Fibroblast of skin of left biceps (primary cell): Measurements from ENCODE around the gene FLII.
"Not testable (repeated sequence)": the region's sequence is repeated elsewhere in the genome, so short reads cannot be mapped to it uniquely, and the experiment has no call there.

Source experiments
- DNase-seq, 2 experiments: peaks; one replicate each; pipeline ENCODE4 v3.0.0-alpha.2; 2013; ENCODE audit warnings: low read depth in 2 of 2

Gene FLII

DNA sequence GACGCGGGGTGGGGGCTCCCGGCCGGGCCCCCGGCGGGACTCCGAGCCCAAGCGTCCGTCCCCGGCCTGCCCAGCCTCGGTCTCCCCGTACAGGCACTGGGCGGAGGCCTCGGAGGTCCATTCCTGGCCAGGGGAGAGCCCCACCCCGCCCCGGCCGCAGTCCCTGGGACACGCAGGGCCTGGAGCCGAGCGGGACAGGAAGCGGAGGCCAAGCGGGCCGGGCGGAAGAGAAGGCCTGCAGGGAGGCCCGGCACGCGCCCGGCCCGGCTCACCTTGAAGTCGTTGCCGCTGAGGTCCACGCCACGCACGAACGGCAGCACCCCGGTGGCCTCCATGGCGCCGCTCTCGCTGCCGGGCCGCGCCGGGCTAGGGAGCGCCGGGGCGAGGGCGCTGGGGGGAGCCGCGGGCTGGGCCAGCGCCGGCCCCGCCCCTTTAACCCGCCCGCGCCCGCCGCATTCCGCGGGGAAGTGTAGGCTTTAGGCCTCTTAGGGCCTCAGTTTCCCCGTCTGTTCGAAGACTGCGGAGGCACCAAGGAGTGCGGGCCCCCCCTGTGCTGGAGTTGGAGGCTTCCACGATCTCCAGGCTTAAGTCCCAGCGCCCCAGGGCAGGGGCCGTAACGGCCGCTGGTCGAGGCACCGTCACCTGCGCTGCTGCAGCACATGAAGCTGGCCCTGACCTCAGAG is at the start of gene FLII:
Gene FLII (minus strand): TSS at position 383 of the 683 bp plus-strand sequence. CDS start 48 bp downstream, at position 335.
- DNase-seq: no peak

DNA sequence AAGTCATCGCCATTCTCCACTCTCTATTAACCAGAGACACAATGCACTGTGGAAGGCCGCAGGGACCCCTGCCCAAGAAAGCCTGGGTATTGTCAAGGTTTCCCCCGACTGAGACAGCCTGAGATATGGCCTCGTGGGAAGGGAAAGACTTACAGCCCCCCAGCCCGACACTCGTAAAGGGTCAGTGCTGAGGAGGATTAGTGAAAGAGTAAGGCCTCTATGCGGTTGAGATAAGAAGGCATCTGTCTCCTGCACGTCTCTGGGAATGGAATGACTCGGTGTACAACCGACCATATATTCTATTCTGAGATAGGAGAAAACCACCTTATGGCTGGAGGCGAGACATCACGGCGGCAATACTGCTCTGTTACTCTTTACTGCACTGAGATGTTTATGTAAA is 44.7 kb upstream of the FLII start:
- not testable (repeated sequence) for DNase-seq

- DNase-seq: no peak
Observed at GRCh38 chr17:18300725-18301480, 42.4 kb upstream of the FLII start.

GRCh38 chr17:18298061-18298460 is 39.5 kb upstream of the FLII start:
- not testable (repeated sequence) for DNase-seq

DNA sequence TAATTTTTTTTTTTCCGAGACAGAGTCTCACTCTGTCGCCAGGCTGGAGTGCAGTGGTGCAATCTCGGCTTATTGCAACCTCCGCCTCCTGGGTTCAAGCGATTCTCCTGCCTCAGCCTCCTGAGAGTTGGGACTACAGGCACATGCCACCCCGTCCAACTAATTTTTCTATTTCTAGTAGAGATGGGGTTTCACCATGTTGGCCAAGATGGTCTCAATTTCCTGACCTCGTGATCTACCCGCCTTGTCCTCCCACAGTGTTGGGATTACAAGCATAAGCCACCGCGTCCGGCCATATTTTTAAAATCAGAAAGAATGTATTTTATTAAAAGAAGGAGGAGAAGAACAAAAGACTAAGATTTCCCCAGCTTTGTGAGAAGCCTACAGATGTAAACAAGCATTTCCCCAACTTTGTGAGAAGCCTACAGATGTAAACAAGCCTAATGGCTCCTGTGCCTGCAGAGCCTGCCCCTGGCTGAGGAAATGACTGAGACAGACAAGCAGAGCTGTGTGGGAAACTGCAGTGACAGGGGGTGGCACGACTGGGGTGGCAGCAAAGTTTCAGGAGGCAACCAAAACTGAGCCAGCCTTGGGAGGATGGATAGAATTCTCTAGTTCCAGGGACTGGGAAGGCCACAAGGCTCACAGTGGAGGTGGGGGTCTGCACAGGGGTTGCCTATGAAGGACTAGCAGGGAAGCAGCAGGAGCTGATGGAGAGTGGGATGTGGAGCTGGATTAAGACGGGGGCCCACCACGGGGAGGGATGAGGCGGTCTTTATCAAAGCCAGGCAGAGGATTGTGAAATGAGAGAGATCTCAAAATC is 33.4 kb upstream of the FLII start:
- no peak for DNase-seq

GRCh38 chr17:18285296-18285695 is 26.8 kb upstream of the FLII start:
- no peak for DNase-seq

- DNase-seq: no peak
Observed at GRCh38 chr17:18281788-18282187, 23.2 kb upstream of the FLII start.

DNA sequence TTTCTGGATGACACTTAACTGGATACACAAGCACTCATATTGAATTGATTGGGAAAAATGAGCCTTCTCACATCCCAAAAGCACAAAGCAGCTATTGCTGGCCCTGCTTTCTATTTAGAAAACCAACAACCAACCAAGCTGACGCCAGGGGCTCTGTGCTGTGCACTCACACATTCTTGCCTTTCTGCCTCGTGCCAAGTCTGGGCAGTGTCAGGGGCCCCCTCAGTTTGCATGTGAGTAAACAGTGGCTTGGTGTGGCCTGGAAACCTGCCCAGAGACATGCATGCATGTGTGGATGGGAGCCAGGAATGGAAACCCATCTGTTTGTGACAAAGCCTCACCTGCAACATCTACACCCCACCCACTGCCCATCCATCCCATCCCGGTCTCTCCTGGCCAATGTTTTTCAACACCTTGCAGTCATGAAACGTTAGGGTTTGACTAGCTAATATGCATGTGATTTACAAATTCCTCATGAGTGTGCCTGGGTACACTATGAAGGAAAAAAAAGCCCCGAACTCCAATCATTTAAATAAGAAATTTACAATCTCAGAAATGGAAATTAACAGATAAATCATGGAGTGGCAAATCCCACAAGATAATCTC is 22.3 kb upstream of the FLII start:
- no peak for DNase-seq

- no peak for DNase-seq
Observed at GRCh38 chr17:18280249-18280648, 21.7 kb upstream of the FLII start.

DNA sequence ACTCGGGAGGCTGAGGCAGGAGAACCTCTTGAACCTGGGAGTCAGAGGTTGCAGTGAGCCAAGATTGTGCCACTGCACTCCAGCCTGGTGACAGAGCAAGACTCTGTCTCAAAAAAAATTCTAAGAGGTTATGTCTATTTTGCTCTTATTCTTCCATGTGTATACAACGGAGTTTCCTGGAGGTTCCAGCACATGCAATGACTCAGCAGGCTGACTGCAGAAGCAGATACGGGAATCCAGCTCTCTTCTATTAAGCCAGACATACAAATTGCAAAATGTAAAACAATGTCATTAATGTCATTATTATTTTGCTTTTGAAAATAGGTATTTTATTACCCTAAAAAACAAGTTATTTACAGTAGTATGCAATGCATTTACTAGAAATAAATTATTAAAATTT is 20.3 kb upstream of the FLII start:
- no peak for DNase-seq

GRCh38 chr17:18277076-18277475 is 18.5 kb upstream of the FLII start:
- DNase-seq: no peak

DNA sequence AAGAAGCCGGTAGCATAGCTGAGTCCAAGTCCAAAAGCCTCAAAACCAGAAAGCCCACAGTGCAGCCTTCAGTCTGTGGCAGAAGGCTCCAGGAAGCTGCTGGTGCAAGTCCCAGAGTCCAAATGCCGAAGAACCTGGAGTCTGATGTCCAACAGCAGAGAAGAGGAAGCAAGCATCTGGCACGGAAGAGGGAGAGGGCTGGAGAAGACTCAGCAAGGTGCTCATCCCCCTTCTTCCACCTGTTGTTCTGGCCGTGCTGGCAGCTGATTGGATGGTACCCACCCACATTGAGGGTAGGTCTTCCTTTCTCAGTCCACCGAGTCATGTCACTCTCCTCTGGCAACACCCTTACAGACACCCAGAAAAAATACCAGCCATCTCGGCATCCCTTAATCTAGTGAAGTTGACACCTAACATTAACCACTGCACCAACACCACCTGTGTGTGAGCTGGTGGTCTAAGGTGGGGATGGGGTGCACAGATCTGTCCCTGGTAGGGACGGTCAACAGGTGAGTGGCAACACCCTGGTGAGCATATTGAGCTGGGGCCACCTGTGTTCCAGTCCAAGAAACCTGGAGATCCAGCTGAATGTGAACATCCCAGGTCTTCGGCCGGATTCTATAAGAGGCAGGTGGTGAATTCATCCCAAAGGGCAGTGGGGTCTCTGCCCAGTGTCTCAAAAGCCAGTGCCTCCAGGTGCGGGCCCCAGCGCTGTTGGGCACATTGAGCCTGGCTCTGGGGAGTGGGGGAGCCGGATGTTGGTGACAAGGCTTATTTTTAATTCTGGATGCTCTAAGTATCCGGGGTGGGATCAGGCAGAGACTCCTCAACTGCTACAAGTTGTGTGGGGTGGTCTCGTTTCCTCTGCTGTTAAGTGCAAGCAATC is 11.8 kb upstream of the FLII start:
- DNase-seq: no peak

DNA sequence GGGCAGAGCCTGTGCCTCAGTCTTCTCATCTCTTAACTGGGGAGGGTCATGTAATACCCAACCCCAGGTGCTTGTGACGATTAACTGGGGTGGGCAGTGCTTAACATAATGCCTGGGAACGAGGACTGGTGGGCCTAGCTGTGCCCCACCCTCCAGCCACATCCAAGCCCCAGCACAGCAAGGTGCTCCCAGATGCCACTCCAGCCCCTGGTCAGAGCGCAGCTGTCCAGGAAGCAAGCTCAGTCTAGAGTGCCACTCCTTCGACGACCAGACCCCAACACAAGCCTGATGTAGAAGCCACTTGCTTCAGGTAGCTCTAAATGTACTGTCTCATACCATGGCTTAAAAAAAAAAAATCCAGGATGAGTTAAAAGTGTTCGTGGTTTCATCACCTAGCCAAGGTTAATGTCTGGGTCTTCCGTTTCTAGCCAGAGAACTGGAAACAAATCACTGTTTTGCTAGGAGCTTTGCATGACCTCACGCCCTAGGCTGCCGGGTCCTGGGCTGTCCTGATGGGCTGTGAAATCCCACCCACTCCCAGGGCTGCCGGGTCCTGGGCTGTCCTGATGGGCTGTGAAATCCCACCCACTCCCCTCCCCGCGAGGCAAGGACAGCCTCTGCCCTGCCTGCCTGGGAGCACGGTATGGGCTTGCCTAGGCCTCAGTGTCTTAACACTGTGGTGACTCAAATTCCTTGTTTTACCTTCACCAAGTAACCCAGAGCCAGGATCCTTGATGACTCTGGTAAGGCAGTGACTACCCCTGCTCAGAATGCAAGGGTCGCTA is 9.6 kb upstream of the FLII start:
- no peak for DNase-seq

GRCh38 chr17:18267366-18267765 is 8.8 kb upstream of the FLII start:
- no peak for DNase-seq

DNA sequence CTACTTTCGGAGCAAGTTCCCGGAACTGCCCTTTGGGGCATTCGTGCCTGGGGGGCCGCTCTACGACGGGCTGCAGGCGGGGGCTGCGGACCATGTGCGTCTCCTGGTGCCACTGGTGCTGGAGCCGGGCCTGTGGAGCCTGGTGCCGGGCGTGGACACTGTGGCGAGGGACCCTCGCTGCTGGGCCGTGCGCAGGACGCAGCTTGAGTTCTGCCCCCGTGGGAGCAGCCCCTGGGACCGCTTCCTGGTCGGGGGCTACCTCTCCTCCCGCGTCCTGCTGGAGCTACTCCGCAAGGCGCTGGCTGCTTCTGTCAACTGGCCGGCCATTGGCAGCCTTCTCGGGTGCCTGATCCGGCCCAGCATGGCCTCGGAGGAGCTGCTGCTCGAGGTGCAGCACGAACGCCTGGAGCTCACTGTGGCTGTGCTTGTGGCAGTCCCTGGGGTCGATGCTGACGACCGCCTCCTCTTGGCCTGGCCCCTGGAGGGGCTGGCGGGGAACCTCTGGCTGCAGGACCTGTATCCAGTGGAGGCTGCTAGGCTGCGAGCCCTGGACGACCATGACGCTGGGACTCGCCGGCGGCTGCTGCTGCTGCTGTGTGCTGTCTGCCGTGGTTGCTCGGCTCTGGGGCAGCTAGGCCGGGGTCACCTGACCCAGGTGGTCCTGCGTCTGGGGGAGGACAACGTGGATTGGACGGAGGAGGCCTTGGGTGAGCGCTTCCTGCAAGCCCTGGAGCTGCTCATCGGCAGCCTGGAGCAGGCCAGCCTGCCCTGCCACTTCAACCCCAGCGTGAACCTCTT is 5.5 kb upstream of the FLII start:
- no peak for DNase-seq

- DNase-seq: no peak
Observed at GRCh38 chr17:18262641-18263040, 4.1 kb upstream of the FLII start.

DNA sequence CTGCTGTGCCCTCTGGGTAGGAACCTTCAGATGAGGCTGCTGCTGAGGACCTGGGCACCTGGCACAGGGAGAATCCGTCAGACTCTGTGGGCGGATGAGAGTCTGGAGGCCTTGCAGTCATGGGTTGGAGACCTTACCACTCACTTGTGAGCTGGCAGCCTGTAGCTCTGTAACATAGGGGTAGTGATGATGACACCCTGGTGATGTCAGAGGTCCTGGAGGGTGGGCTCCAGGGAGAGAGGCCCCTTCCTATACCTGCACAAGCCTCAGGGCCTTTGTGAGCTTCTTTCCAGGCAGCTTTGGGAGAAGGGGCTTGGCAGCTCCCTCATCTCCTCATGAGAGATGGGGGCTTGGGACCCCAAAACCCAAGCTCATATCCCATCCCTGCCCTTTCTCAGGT is 3.6 kb upstream of the FLII start:
- no peak for DNase-seq

- DNase-seq: no peak
Observed at GRCh38 chr17:18261659-18262058, 3.1 kb upstream of the FLII start.

GRCh38 chr17:18261146-18261515 is 2.6 kb upstream of the FLII start:
- DNase-seq: no peak
